HUES6 (cell line): ENCODE results near the gene RNPEP.
"Not testable (repeated sequence)": the region's sequence is repeated elsewhere in the genome, so short reads cannot be mapped to it uniquely, and the experiment has no call there.

Source experiments
- H3K27ac ChIP-seq: 2 replicates; pipeline ENCODE4 v1.7.0; 2013; ENCODE audit warnings: low read depth, mild to moderate bottlenecking, low read length, inconsistent platforms
- H3K27me3 ChIP-seq: 2 replicates; pipeline ENCODE4 v1.6.1; 2013; ENCODE audit warnings: low read length; ENCODE audit not compliant: control insufficient read depth, insufficient read depth
- H3K36me3 ChIP-seq: 2 replicates; pipeline ENCODE4 v1.6.1; 2013; ENCODE audit warnings: low read length; ENCODE audit not compliant: control insufficient read depth, insufficient read depth
- H3K4me1 ChIP-seq: 2 replicates; pipeline ENCODE4 v1.6.1; 2013; ENCODE audit warnings: low read length; ENCODE audit not compliant: control insufficient read depth, insufficient read depth
- H3K4me3 ChIP-seq: 2 replicates; pipeline ENCODE4 v1.5.1; 2013; ENCODE audit warnings: low read depth, low read length
- H3K9ac ChIP-seq: one replicate; pipeline ENCODE4 v1.6.1; 2013; ENCODE audit warnings: mild to moderate bottlenecking, low read length
- H3K9me3 ChIP-seq: 2 replicates; pipeline ENCODE4 v1.6.1; 2013; ENCODE audit warnings: low read depth, low read length; ENCODE audit not compliant: control insufficient read depth, insufficient read depth

The RNPEP gene, protein sequence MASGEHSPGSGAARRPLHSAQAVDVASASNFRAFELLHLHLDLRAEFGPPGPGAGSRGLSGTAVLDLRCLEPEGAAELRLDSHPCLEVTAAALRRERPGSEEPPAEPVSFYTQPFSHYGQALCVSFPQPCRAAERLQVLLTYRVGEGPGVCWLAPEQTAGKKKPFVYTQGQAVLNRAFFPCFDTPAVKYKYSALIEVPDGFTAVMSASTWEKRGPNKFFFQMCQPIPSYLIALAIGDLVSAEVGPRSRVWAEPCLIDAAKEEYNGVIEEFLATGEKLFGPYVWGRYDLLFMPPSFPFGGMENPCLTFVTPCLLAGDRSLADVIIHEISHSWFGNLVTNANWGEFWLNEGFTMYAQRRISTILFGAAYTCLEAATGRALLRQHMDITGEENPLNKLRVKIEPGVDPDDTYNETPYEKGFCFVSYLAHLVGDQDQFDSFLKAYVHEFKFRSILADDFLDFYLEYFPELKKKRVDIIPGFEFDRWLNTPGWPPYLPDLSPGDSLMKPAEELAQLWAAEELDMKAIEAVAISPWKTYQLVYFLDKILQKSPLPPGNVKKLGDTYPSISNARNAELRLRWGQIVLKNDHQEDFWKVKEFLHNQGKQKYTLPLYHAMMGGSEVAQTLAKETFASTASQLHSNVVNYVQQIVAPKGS

DNA sequence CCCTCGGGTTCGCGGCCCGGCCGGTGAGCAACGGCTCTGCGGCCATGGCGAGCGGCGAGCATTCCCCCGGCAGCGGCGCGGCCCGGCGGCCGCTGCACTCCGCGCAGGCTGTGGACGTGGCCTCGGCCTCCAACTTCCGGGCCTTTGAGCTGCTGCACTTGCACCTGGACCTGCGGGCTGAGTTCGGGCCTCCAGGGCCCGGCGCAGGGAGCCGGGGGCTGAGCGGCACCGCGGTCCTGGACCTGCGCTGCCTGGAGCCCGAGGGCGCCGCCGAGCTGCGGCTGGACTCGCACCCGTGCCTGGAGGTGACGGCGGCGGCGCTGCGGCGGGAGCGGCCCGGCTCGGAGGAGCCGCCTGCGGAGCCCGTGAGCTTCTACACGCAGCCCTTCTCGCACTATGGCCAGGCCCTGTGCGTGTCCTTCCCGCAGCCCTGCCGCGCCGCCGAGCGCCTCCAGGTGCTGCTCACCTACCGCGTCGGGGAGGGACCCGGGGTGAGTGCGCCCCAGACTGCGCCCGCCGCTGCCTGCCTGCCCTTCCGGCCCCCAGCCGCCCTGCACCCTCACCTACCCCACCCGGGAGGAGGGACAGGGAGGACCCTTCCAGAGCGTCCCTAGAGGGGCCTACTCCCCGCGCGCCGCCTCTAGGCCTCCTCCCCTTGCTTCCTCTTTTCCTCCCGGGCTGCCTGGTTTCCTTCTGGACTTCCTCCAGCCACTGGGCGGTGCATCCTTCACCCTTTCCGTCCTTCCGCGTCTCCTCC lies at the start of gene RNPEP:
Gene RNPEP, plus strand, starts transcription at position 26 of the 757 bp plus-strand sequence. Its CDS starts 19 bp downstream, at position 45.
- H3K9me3 ChIP-seq = no peaks in the 10 kb centered on the region
- H3K36me3 ChIP-seq = no peaks in the 10 kb centered on the region
- H3K4me3 ChIP-seq = peak within 1 kb of the TSS; percentile 76
- H3K27me3 ChIP-seq = no peaks in the 10 kb centered on the region
- H3K4me1 ChIP-seq = peaks cover 8% of the 10 kb centered on the region; the same call in 1 of the 2 replicates
- H3K9ac ChIP-seq = peak within 1 kb of the TSS; percentile 73
- peak within 1 kb of the TSS; percentile 54; the same call in 1 of the 2 replicates for H3K27ac ChIP-seq

GRCh38 chr1:201933840-201934430 lies 48.5 kb upstream of the RNPEP start:
- no peak overlapping the region for H3K27ac ChIP-seq
- H3K4me1 ChIP-seq = no peaks in the 10 kb centered on the region
- no peak overlapping the region for H3K9ac ChIP-seq
- no peaks in the 10 kb centered on the region for H3K36me3 ChIP-seq
- no peak overlapping the region for H3K4me3 ChIP-seq
- H3K27me3 ChIP-seq = no peaks in the 10 kb centered on the region
- no peaks in the 10 kb centered on the region for H3K9me3 ChIP-seq

- Histone ChIP-seq H3K4me3 (no peak overlapping the region), H3K9me3 (no peaks in the 10 kb centered on the region), H3K27me3 (no peaks in the 10 kb centered on the region), H3K9ac (no peak overlapping the region), H3K4me1 (peaks cover 13% of the 10 kb centered on the region), H3K36me3 (no peaks in the 10 kb centered on the region), H3K27ac (no peak overlapping the region)
These were observed 44.7 kb upstream of the RNPEP start for GRCh38 chr1:201937624-201938213.

DNA sequence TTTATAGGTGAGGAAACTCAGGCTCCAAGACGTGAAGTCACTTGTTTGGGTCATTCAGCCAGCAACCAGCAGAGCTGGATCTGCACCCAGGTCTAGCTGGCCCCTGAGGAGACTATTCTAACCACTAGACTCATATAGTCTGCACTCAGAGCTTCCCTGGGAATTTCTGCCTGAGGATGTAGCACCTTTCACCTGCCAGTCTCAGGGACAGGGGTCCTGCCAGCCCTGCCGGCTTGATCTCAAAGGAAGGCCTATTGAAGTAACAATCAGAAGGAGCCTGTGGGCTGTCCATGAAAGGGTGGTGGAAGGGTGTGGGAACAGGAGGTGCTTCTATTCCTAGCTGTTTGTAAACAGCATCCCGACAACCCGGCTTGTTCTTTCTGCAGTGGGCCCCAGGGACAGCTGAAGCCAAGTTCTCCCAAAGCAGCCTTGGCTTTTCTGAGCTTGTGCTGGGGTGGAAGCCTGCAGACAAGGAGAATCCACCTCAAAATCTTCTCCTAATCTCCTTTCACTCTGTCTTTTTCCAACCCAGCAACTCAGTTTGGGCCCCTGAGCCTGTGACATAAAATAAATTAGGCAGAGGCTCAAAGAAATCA lies 43.9 kb upstream of the RNPEP start:
- Histone ChIP-seq H3K9ac (no peak overlapping the region), H3K27me3 (no peaks in the 10 kb centered on the region), H3K4me3 (no peak overlapping the region), H3K4me1 (peaks cover 13% of the 10 kb centered on the region), H3K27ac (no peak overlapping the region), H3K9me3 (no peaks in the 10 kb centered on the region), H3K36me3 (no peaks in the 10 kb centered on the region)

DNA sequence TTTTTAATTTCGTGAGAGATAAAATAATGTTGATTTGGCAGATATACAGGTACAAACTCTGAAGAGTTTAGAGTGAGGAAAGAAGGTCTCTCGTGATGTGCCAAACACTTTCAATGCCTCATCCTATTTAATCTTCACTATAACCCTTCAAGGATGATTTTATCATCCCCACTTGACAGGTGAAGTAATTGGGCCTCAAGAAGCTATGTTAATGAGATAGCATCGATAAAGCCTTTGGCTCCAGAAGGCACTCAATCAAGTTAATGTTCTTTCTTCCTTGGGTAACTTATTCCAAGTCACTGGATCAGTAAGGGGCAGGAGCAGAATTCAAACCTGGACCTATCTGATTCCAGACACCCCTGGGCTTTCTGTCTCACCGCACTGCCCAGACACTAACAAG lies 43.3 kb upstream of the RNPEP start:
- Histone ChIP-seq H3K27ac (no peak overlapping the region), H3K9ac (no peak overlapping the region), H3K4me1 (peaks cover 13% of the 10 kb centered on the region)

GRCh38 chr1:201939574-201939973 lies 42.9 kb upstream of the RNPEP start:
- Histone ChIP-seq H3K36me3 (no peaks in the 10 kb centered on the region), H3K9ac (no peak overlapping the region), H3K27ac (no peak overlapping the region), H3K4me3 (no peak overlapping the region), H3K4me1 (peaks cover 13% of the 10 kb centered on the region), H3K9me3 (no peaks in the 10 kb centered on the region), H3K27me3 (no peaks in the 10 kb centered on the region)

More for the DNA sequence above, 43.3 kb upstream of the RNPEP start:
- Histone ChIP-seq H3K36me3 (no peaks in the 10 kb centered on the region), H3K4me3 (no peak overlapping the region), H3K9me3 (no peaks in the 10 kb centered on the region), H3K27me3 (no peaks in the 10 kb centered on the region)

DNA sequence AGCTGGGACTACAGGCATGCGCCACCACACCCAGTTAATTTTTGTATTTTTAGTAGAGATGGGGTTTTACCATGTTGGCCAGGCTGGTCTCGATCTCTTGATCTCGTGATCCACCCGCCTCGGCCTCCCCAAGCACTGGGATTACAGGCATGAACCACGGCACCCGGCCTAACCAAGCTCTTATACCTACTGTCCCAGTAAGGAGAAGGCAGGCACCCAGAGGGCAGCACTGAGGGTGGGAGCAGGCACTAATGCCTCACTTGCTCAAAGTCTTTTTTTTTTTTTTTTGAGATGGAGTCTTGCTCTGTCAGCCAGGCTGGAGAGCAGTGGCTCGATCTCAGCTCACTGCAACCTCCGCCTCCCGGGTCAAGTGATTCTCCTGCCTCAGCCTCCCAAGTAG lies 42.1 kb upstream of the RNPEP start:
- not testable (repeated sequence) for H3K4me3 ChIP-seq

DNA sequence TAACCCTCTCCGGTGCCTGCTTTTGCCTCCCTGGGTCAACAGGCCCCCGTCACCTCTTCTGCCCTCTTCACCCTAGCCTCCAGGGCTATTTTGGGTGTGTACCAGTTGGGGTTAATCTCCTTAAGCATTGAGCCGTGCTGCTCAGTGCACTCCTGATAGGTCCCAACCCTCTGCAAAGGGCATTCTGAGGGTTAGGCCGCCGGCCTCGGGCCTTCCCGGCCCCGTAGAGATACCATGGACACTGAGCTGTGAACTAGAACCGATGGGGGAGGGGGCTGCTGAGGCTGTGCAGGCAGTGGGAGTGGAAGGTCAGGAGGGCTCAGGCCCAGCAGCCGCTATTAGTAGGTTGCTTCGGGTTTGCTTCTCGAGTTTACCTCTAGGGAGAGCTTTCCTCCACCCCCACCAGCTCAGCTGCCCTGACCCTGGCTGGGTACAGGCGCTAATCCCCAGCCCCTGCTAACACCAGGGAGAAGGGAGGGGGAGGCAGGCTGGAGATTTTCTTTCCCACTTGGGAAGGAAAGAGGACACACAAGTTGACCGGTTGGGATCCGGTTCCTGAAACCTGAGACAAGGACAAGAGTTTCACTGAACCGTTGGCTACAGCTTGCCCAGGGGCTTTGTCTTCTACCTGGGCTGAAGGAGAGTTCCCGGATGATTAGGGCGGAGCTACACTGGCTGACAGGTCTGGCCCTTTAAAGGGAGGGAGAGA lies 40.9 kb upstream of the RNPEP start:
- H3K36me3 ChIP-seq = no peaks in the 10 kb centered on the region
- H3K9me3 ChIP-seq = no peaks in the 10 kb centered on the region
- H3K27me3 ChIP-seq = peaks cover 4% of the 10 kb centered on the region
- H3K9ac ChIP-seq = peak overlapping the region; percentile 81
- H3K4me1 ChIP-seq = peaks cover 26% of the 10 kb centered on the region
- peak overlapping the region; percentile 62 for H3K27ac ChIP-seq
- H3K4me3 ChIP-seq = peak overlapping the region; percentile 47

More for the DNA sequence above, 42.1 kb upstream of the RNPEP start:
- not testable (repeated sequence) for H3K9ac ChIP-seq, H3K27me3 ChIP-seq, H3K9me3 ChIP-seq, H3K27ac ChIP-seq, H3K36me3 ChIP-seq
- peaks cover 16% of the 10 kb centered on the region for H3K4me1 ChIP-seq

DNA sequence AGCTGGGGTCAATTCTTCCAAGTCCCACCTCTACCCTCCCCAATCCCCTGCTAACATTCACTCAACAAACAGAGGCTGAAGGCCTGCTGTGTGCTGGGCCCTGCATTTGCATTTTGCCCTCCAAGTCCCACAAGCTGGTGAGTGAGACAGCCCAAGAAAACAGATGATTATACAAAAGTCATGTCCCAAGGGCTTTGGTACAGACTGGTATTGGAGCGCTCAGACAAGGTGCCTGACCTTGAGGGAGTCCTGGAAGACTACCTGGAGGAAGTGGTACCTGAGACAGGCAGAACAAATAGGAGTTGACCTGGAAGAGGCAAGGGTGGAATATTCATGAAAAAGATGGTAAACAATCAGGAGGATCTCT lies 40.3 kb upstream of the RNPEP start:
- H3K9me3 ChIP-seq = no peaks in the 10 kb centered on the region
- no peaks in the 10 kb centered on the region for H3K36me3 ChIP-seq
- no peak overlapping the region; the same call in 1 of the 2 replicates for H3K27ac ChIP-seq
- H3K27me3 ChIP-seq = peaks cover 9% of the 10 kb centered on the region
- H3K4me3 ChIP-seq = peak overlapping the region; percentile 47; the same call in 1 of the 2 replicates
- peak overlapping the region; percentile 81 for H3K9ac ChIP-seq
- peaks cover 26% of the 10 kb centered on the region for H3K4me1 ChIP-seq

DNA sequence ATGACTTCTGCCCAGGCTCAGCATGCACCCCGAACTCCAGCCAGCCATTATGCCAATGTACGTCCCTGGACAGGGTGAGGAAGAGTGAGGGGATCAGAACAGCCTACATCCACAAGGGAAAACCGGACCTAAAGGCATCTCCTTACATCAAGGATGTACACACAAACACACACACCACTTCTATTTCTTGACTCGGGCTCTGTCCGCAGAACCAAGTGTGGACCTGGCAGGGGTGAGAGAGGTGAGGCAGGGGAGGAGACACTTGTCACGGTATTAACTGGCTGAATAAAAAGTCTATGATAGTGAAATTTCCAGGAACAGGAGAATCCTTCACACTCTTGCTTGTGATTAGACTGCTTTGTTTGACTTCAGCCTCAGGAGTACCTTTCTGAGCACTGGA lies 38.4 kb upstream of the RNPEP start:
- no peak overlapping the region for H3K27ac ChIP-seq
- H3K9me3 ChIP-seq = no peaks in the 10 kb centered on the region
- peaks cover 22% of the 10 kb centered on the region for H3K27me3 ChIP-seq
- H3K36me3 ChIP-seq = no peaks in the 10 kb centered on the region
- peaks cover 26% of the 10 kb centered on the region for H3K4me1 ChIP-seq
- H3K4me3 ChIP-seq = no peak overlapping the region
- no peak overlapping the region for H3K9ac ChIP-seq
